ENCODE measurements around the gene MCOLN3. TPM values are rescaled to one million over a fixed set of nuclear protein-coding genes. Genes with fewer than 3 reads are reported as not detected.
"Not testable (repeated sequence)": the region's sequence is repeated elsewhere in the genome, so short reads cannot be mapped to it uniquely, and the experiment has no call there.

Gene MCOLN3
- total RNA-seq, 4 donors from 2014 or later, result 1.1 to 5.0 (median 3.7) TPM

DNA sequence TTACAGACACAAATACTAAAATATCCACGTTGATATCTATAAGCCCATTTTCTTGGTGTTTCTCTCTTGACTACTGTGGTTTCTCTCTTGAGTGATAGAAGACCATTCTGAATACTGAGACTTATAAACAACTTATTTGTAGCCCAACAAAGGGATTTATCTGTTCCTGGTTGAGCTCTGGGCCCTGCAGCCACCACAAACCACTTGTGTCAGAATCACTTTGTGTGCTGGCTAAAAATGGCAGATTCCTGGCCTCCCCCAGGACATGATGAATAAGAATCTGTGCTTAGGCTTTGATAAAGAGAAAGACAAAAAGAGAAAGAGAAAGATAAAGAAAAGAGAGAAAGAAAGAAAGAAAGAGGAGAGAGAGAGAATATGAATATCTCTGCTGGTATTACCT, 32.5 kb downstream of the MCOLN3 start:
- intact Hi-C loops (cut with DNase I; ENCODE audit: low total_unique reads), result no loop called here
- WGBS, 2 donors, result 86 to 87% methylated on average over 1 of the region's 1 CpG
- no peak for TF ChIP-seq POLR2A (IDR thresholded peaks at IDR 0.05)
- TF ChIP-seq, protein P1, sequence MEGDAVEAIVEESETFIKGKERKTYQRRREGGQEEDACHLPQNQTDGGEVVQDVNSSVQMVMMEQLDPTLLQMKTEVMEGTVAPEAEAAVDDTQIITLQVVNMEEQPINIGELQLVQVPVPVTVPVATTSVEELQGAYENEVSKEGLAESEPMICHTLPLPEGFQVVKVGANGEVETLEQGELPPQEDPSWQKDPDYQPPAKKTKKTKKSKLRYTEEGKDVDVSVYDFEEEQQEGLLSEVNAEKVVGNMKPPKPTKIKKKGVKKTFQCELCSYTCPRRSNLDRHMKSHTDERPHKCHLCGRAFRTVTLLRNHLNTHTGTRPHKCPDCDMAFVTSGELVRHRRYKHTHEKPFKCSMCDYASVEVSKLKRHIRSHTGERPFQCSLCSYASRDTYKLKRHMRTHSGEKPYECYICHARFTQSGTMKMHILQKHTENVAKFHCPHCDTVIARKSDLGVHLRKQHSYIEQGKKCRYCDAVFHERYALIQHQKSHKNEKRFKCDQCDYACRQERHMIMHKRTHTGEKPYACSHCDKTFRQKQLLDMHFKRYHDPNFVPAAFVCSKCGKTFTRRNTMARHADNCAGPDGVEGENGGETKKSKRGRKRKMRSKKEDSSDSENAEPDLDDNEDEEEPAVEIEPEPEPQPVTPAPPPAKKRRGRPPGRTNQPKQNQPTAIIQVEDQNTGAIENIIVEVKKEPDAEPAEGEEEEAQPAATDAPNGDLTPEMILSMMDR (IDR thresholded peaks at IDR 0.05), result no peak
- H3K4me3 ChIP-seq (ENCODE audit: low read depth, poor library complexity, severe bottlenecking), result no peak overlapping the region
- no peak for DNase-seq (ENCODE audit: low spot score in 2 of 2)

DNA sequence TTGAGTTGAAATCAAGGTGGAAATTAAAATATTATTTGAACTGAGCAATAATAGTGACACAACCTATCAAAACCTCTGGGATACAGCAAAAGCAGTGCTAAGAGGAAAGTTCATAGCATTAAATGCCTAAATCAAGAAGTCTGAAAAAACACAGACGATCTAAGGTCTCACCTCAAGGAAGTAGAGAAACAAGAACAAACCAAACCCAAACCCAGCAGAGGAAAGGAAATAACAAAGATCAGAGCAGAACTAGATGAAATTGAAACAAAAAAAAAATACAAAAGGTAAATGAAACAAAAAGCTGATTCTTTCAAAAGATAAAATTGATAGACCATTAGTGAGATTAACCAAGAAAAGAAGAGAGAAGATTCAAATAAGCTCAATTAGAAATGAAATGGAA, 42.7 kb downstream of the MCOLN3 start:
- DNase-seq (ENCODE audit: low spot score in 2 of 2); H3K4me3 ChIP-seq (ENCODE audit: low read depth, poor library complexity, severe bottlenecking); intact Hi-C loops (cut with DNase I; ENCODE audit: low total_unique reads): not testable (repeated sequence)
- 84 to 92% methylated on average over 1 of the region's 1 CpG for WGBS, 2 donors

DNA sequence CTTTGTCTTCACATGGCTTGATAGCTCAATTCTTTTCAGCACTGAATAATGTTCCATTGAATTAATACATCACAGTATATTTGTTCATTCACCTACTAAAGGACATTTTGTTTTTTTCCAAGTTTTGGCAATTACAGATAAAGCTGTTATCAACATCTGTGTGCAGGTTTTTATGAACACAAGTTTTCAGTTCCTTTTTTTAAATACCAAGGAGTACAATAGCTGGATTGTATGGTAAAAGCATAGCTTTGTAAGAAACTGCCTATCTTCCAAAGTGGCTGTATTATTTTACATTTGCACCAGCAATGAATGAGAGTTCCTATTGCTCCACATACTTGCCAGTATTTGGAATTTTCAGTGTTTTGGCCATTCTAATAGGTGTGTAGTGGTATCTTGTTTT, 46.6 kb downstream of the MCOLN3 start:
- intact Hi-C loops (cut with DNase I; ENCODE audit: low total_unique reads), result no loop called here
- DNase-seq (ENCODE audit: low spot score in 2 of 2), result no peak
- TF ChIP-seq, protein P1 (IDR thresholded peaks at IDR 0.05), result no peak
- TF ChIP-seq POLR2A (IDR thresholded peaks at IDR 0.05), result no peak
- no peak overlapping the region for H3K4me3 ChIP-seq (ENCODE audit: low read depth, poor library complexity, severe bottlenecking)

DNA sequence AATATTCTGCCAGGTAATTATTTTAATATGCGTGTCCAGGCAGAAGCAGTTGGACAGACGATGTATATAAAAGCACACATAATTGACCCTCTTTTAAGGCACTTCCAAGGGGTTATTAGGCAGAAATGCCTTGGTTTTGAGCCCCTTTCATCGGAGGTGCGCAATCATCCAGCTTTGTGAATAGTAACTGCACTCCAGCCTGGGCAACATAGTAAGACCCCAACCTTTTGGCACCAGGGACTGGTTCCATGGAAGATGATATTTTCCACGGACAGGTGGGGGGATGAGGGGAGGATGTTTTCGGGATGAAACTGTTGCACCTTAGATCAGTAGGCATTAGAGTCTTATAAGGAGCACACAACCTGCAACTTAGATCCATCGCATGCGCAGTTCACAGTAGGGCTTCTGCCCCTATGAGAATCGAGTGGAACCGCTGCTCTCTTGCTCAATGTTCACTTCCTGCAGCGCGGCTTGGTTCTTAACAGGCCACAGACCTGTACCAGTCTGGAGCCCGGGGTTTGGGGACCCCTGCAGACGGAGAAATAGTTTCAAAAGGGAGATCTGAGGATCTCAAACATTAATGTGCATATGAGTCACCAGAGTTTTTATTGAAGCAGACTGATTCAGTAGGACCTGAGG, 49.5 kb downstream of the MCOLN3 start:
- DNase-seq (ENCODE audit: low spot score in 2 of 2), result no peak
- 43 to 47% methylated on average over 14 of the region's 14 CpGs for WGBS, 2 donors
- no peak overlapping the region for H3K4me3 ChIP-seq (ENCODE audit: low read depth, poor library complexity, severe bottlenecking)
- intact Hi-C loops (cut with DNase I; ENCODE audit: low total_unique reads), result no loop called here
- TF ChIP-seq POLR2A (IDR thresholded peaks at IDR 0.05), result no peak
- TF ChIP-seq, protein P1 (IDR thresholded peaks at IDR 0.05), result no peak

GRCh38 chr1:84997667-84998600, 50.4 kb downstream of the MCOLN3 start:
- 1 to 4% methylated on average over 48 to 56 of the region's 58 CpGs for WGBS, 2 donors
- intact Hi-C loops (cut with DNase I; ENCODE audit: low total_unique reads), result no loop called here
- no peak for TF ChIP-seq POLR2A (IDR thresholded peaks at IDR 0.05)
- TF ChIP-seq, protein P1 (IDR thresholded peaks at IDR 0.05), result no peak
- DNase-seq (ENCODE audit: low spot score in 2 of 2), result no peak
- H3K4me3 ChIP-seq (ENCODE audit: low read depth, poor library complexity, severe bottlenecking), result peak overlapping the region; percentile 27

- intact Hi-C loops (cut with DNase I; ENCODE audit: low total_unique reads), result no loop called here
- H3K4me3 ChIP-seq (ENCODE audit: low read depth, poor library complexity, severe bottlenecking), result peak within 1 kb of the TSS; percentile 27
- no peak for TF ChIP-seq POLR2A (IDR thresholded peaks at IDR 0.05)
- TF ChIP-seq, protein P1 (IDR thresholded peaks at IDR 0.05), result no peak
- WGBS, 2 donors, result 0 to 1% methylated on average over 36 to 39 of the region's 87 CpGs
- DNase-seq (ENCODE audit: low spot score in 2 of 2), result no peak
Measured at GRCh38 chr1:84996846-84997666, 51.2 kb downstream of the MCOLN3 start, which contains the start of gene MCOLN2. TSS of gene MCOLN2 (minus strand) at chr1:84997113. CDS start at chr1:84996872, 241 bp downstream.
